GM23338 (cell line): ENCODE measurements around the gene CLDN10.

Source experiments
- CREB1 ChIP-seq: fragments of 250-450 bp; sonication (Bioruptor Pico); IDR thresholded peaks from 2 replicates; pipeline ENCODE4 v1.5.0; 2020; ENCODE audit warnings: low read depth, mild to moderate bottlenecking, moderate library complexity
- EZH2 ChIP-seq: fragments of 200-600 bp; sonication (generic); IDR thresholded peaks from one replicate; pipeline ENCODE4 v1.8.0; 2017; ENCODE audit warnings: antibody characterized with exemption, mild to moderate bottlenecking, low read depth; ENCODE audit not compliant: unreplicated experiment
- EZH2phosphoT487 ChIP-seq: fragments of 200-600 bp; sonication (generic); IDR thresholded peaks from one replicate; pipeline ENCODE4 v1.8.1; 2018; ENCODE audit warnings: antibody characterized with exemption; ENCODE audit not compliant: unreplicated experiment
- TF ChIP-seq, protein P1 (sequence below), 2 experiments: fragments of 200-600 bp in 1 of 2; sonication (generic) in 1 of 2; conservative IDR thresholded peaks; 2 replicates each; pipeline versions ENCODE4 v1.5.1 to v1.6.1; 2016 to 2017; ENCODE audit warnings: antibody characterized with exemption in 2 of 2, low read depth in 2 of 2, mild to moderate bottlenecking in 2 of 2, moderate library complexity in 1 of 2
- TF ChIP-seq, protein P2 (sequence below): IDR thresholded peaks from one replicate; pipeline ENCODE4 v1.6.1; 2018; ENCODE audit warnings: antibody characterized with exemption; ENCODE audit not compliant: unreplicated experiment

DNA sequence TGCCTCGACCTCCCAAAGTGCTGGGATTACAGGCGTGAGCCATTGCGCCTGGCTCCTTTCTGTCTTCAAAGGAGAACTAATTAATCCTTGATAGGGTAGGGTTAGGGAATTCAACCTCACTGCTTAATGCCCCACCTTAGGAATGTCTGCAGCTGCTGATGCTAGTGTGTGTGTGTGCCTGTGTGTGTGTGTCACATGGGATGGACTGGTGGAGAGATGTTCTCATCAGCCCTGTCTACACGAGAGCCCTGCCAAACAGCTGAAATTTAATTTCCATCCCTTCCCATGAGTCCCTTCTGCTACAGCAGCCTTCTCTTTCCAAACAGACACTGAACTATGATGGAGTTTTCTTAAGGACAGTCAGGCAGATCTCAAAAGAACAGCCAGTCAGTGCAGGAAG is 46.5 kb upstream of the CLDN10 start:
- TF ChIP-seq EZH2phosphoT487 (no peak), EZH2 (no peak), CREB1 (CRISPR knock-in tag) (no peak)
- TF ChIP-seq, protein P1, sequence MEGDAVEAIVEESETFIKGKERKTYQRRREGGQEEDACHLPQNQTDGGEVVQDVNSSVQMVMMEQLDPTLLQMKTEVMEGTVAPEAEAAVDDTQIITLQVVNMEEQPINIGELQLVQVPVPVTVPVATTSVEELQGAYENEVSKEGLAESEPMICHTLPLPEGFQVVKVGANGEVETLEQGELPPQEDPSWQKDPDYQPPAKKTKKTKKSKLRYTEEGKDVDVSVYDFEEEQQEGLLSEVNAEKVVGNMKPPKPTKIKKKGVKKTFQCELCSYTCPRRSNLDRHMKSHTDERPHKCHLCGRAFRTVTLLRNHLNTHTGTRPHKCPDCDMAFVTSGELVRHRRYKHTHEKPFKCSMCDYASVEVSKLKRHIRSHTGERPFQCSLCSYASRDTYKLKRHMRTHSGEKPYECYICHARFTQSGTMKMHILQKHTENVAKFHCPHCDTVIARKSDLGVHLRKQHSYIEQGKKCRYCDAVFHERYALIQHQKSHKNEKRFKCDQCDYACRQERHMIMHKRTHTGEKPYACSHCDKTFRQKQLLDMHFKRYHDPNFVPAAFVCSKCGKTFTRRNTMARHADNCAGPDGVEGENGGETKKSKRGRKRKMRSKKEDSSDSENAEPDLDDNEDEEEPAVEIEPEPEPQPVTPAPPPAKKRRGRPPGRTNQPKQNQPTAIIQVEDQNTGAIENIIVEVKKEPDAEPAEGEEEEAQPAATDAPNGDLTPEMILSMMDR (conservative IDR thresholded peaks at IDR 0.05; ENCODE audit: low read depth in 2 of 2): no peak
- TF ChIP-seq, protein P2, sequence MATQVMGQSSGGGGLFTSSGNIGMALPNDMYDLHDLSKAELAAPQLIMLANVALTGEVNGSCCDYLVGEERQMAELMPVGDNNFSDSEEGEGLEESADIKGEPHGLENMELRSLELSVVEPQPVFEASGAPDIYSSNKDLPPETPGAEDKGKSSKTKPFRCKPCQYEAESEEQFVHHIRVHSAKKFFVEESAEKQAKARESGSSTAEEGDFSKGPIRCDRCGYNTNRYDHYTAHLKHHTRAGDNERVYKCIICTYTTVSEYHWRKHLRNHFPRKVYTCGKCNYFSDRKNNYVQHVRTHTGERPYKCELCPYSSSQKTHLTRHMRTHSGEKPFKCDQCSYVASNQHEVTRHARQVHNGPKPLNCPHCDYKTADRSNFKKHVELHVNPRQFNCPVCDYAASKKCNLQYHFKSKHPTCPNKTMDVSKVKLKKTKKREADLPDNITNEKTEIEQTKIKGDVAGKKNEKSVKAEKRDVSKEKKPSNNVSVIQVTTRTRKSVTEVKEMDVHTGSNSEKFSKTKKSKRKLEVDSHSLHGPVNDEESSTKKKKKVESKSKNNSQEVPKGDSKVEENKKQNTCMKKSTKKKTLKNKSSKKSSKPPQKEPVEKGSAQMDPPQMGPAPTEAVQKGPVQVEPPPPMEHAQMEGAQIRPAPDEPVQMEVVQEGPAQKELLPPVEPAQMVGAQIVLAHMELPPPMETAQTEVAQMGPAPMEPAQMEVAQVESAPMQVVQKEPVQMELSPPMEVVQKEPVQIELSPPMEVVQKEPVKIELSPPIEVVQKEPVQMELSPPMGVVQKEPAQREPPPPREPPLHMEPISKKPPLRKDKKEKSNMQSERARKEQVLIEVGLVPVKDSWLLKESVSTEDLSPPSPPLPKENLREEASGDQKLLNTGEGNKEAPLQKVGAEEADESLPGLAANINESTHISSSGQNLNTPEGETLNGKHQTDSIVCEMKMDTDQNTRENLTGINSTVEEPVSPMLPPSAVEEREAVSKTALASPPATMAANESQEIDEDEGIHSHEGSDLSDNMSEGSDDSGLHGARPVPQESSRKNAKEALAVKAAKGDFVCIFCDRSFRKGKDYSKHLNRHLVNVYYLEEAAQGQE: no peak
